Breast epithelium (tissue), 4 donors: Measurements from ENCODE around the gene H6PD. TPM values are rescaled to one million over a fixed set of nuclear protein-coding genes. Genes with fewer than 3 reads are reported as not detected.

Experiments
- DNase-seq, 2 donors: peaks; one replicate each; pipeline ENCODE4 v3.0.0-alpha.2; 2019; ENCODE audit warnings: low spot score in 2 of 2
- H3K27ac ChIP-seq, 2 donors: fragments of 200-600 bp; sonication (generic) in 1 of 2; one replicate each; pipeline ENCODE4 v1.5.1; 2016 to 2019; ENCODE audit warnings: mild to moderate bottlenecking in 1 of 2
- H3K27me3 ChIP-seq, 2 donors: fragments of 200-600 bp; sonication (generic) in 1 of 2; one replicate each; pipeline versions ENCODE4 v1.5.1 to v1.6.0; 2017 to 2019; ENCODE audit warnings: control low read depth in 1 of 2, mild to moderate bottlenecking in 1 of 2
- H3K36me3 ChIP-seq: fragments of 200-600 bp; one replicate; pipeline ENCODE4 v1.5.1; 2019
- H3K4me1 ChIP-seq, 2 donors: fragments of 200-600 bp; sonication (generic); one replicate each; pipeline ENCODE4 v1.5.1; 2016 to 2019; ENCODE audit warnings: control low read depth in 1 of 2
- H3K4me3 ChIP-seq, 3 donors: fragments of 200-600 bp; sonication (generic); 1 replicate in 2 of 3; 2 replicates in 1 of 3; pipeline ENCODE4 v1.5.1; 2016 to 2019; ENCODE audit warnings: mild to moderate bottlenecking in 3 of 3, moderate library complexity in 2 of 3
- H3K9me3 ChIP-seq, 2 donors: fragments of 200-600 bp; sonication (generic) in 1 of 2; one replicate each; pipeline ENCODE4 v1.5.1; 2016 to 2019; ENCODE audit warnings: control low read depth in 1 of 2
- CTCF ChIP-seq, 3 donors: fragments of 450-650 bp; IDR thresholded peaks; one replicate each; pipeline ENCODE4 v1.5.1; 2016 to 2017; ENCODE audit warnings: antibody characterized with exemption in 3 of 3, mild to moderate bottlenecking in 3 of 3, moderate library complexity in 3 of 3
- POLR2A ChIP-seq: fragments of 450-650 bp; IDR thresholded peaks from one replicate; pipeline ENCODE4 v1.6.1; 2016; ENCODE audit warnings: antibody characterized with exemption, mild to moderate bottlenecking, moderate library complexity
- POLR2AphosphoS5 ChIP-seq, 3 donors: sonication (generic); formaldehyde crosslinking; IDR thresholded peaks; one replicate each; pipeline ENCODE4 v1.6.1; 2017; ENCODE audit warnings: antibody characterized with exemption in 3 of 3
- intact Hi-C: fragments of 100-400 bp; cut with DNase I; formaldehyde crosslinking; loops from one replicate; pipeline ENCODE4 v1.15.1; 2023; ENCODE audit warnings: low total_unique reads
- total RNA-seq, 3 donors: library from RNA; depleted of rRNA; stranded (reverse); fragments of >200 nt; gene quantifications; one replicate each; pipeline ENCODE4 v1.1.0, GENCODE V29; 2016

Gene H6PD
- total RNA-seq, 3 donors from 2014 or later, result 46.4 to 77.4 (median 49.5) TPM

- intact Hi-C loops, result no loop called here
- Histone ChIP-seq H3K27ac (no peak overlapping the region), H3K4me1 (no peaks in the 10 kb centered on the region), H3K27me3 (no peaks in the 10 kb centered on the region), H3K9me3 (no peaks in the 10 kb centered on the region), H3K36me3 (no peaks in the 10 kb centered on the region), H3K4me3 (no peak overlapping the region)
- DNase-seq, result no peak
- no peak for TF ChIP-seq POLR2AphosphoS5 (IDR thresholded peaks at IDR 0.05)
- no peak for TF ChIP-seq POLR2A
Measured at GRCh38 chr1:9224664-9225410, 9.7 kb upstream of the H6PD start.

- H3K27me3 ChIP-seq, result no peaks in the 10 kb centered on the region
- no peaks in the 10 kb centered on the region for H3K4me1 ChIP-seq
- DNase-seq, result no peak
- no peak overlapping the region for H3K4me3 ChIP-seq
- TF ChIP-seq POLR2AphosphoS5 (IDR thresholded peaks at IDR 0.05) (no peak), POLR2A (no peak), CTCF (IDR thresholded peaks at IDR 0.05) (no peak)
- H3K36me3 ChIP-seq, result no peaks in the 10 kb centered on the region
- H3K27ac ChIP-seq, result no peak overlapping the region
- intact Hi-C loops, result no loop called here
- no peaks in the 10 kb centered on the region for H3K9me3 ChIP-seq
Measured at GRCh38 chr1:9225411-9225785, 9.2 kb upstream of the H6PD start.

GRCh38 chr1:9228609-9229008 lies 6.0 kb upstream of the H6PD start:
- no peaks in the 10 kb centered on the region for H3K9me3 ChIP-seq
- no peak overlapping the region for H3K27ac ChIP-seq
- no peak for DNase-seq
- H3K36me3 ChIP-seq, result no peaks in the 10 kb centered on the region
- H3K4me3 ChIP-seq, result no peak overlapping the region
- no peaks in the 10 kb centered on the region for H3K27me3 ChIP-seq
- H3K4me1 ChIP-seq, result no peaks in the 10 kb centered on the region
- TF ChIP-seq CTCF (IDR thresholded peaks at IDR 0.05), result no peak
- no peak for TF ChIP-seq POLR2AphosphoS5 (IDR thresholded peaks at IDR 0.05)
- no peak for TF ChIP-seq POLR2A
- intact Hi-C loops, result no loop called here

- no peaks in the 10 kb centered on the region for H3K27me3 ChIP-seq
- DNase-seq, result no peak
- H3K4me1 ChIP-seq, result peaks cover 0 to 4% of the 10 kb centered on the region in 2 donors
- TF ChIP-seq POLR2A (no peak), POLR2AphosphoS5 (IDR thresholded peaks at IDR 0.05) (no peak), CTCF (IDR thresholded peaks at IDR 0.05) (no peak)
- no peak overlapping the region for H3K4me3 ChIP-seq
- no peaks in the 10 kb centered on the region for H3K9me3 ChIP-seq
- no peak overlapping the region for H3K27ac ChIP-seq
- intact Hi-C loops, result no loop called here
- no peaks in the 10 kb centered on the region for H3K36me3 ChIP-seq
Measured at GRCh38 chr1:9229549-9229948, 5.0 kb upstream of the H6PD start.

GRCh38 chr1:9230869-9231533 lies 3.6 kb upstream of the H6PD start:
- no peak for DNase-seq
- TF ChIP-seq POLR2AphosphoS5 (IDR thresholded peaks at IDR 0.05) (no peak), CTCF (IDR thresholded peaks at IDR 0.05) (no peak), POLR2A (no peak)
- H3K27me3 ChIP-seq, result no peaks in the 10 kb centered on the region
- peaks cover 0 to 4% of the 10 kb centered on the region in 2 donors for H3K4me1 ChIP-seq
- no peaks in the 10 kb centered on the region for H3K9me3 ChIP-seq
- H3K36me3 ChIP-seq, result no peaks in the 10 kb centered on the region
- H3K27ac ChIP-seq, result peak overlapping the region in 1 of 2 donors; percentile 90
- H3K4me3 ChIP-seq, result no peak overlapping the region
- intact Hi-C loops, result no loop called here
